ENCODE measurements around the gene SMC4.

- no peak for TF ChIP-seq RELA (CRISPR knock-in tag; IDR thresholded peaks at IDR 0.05; ENCODE audit: borderline replicate concordance)
- TF ChIP-seq ZNF219 (CRISPR knock-in tag; IDR thresholded peaks at IDR 0.05; ENCODE audit: borderline replicate concordance): no peak
- no peak for TF ChIP-seq HMGA2 (CRISPR knock-in tag; IDR thresholded peaks at IDR 0.05)
- no peak for TF ChIP-seq CREB1 (CRISPR knock-in tag; IDR thresholded peaks at IDR 0.05)
- TF ChIP-seq CTCF (IDR thresholded peaks at IDR 0.05): no peak
- no peak for TF ChIP-seq EMX1 (CRISPR knock-in tag; IDR thresholded peaks at IDR 0.05)
Observed at GRCh38 chr3:160427832-160428424, 28.5 kb downstream of the SMC4 start.
